GM10266 (cell line): Measurements from ENCODE around the gene CLEC18B.
A peak's percentile ranks its signal among the peaks of the same experiment; 100 is the strongest.
"Not testable (repeated sequence)": the region's sequence is repeated elsewhere in the genome, so short reads cannot be mapped to it uniquely, and the experiment has no call there.

ENCODE experiments used
- DNase-seq: peaks from one replicate; pipeline ENCODE4 v3.0.0; 2012; ENCODE audit errors: extremely low spot score
- TF ChIP-seq, protein P1 (sequence below): IDR thresholded peaks from 2 replicates; pipeline ENCODE4 v1.5.1; 2012; ENCODE audit warnings: mild to moderate bottlenecking, low read depth; ENCODE audit not compliant: control insufficient read depth, insufficient read depth; ENCODE audit errors: missing control alignments

The CLEC18B gene

DNA sequence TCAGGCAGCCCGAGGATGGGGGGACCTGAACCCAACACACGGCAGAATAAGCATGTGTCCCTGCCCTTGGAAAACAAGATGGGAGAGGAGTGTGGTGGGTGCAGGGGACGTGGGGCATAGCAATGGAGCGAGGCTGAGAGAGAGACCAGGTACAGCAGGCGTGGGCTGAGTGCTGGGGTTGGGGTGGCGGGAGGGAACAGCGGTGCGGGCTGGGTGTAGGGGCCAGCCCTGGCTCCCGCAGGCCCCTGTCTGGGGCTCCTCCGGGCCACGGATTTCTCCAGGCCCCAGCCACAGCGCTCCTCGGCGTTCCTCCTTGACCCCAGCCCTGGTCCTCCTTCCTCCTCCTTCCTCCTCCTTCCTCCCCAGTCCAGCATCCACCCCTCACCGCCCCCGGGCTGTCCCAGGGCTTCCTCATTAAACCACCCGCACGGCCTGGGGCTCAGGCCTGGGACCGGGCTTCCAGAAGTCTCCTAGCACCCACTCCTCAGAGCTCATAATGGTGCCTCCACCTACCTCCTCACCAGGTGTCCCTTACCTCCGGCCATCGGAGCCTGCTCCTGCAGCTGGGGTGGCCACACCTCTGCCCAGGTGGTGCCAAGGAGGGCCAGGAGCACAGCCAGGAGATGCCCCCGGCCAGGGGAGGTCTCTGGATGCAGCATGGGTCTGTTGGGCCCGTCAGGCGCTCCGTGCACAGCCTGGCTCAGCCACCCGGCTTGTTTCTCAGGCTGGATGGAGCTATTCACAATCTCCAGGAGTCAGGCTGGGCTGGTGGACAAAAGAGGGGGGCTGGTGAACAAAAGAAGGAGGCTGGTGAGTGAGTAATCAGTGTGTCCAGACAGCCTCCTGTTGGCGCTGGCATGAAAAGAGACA, at the start of gene CLEC18B:
Gene CLEC18B, minus strand, starts transcription at position 867 of the 870 bp plus-strand sequence. Its CDS starts 208 bp downstream, at position 659.
- DNase-seq, result not testable (repeated sequence)

- DNase-seq, result no peak
- TF ChIP-seq, protein P1, sequence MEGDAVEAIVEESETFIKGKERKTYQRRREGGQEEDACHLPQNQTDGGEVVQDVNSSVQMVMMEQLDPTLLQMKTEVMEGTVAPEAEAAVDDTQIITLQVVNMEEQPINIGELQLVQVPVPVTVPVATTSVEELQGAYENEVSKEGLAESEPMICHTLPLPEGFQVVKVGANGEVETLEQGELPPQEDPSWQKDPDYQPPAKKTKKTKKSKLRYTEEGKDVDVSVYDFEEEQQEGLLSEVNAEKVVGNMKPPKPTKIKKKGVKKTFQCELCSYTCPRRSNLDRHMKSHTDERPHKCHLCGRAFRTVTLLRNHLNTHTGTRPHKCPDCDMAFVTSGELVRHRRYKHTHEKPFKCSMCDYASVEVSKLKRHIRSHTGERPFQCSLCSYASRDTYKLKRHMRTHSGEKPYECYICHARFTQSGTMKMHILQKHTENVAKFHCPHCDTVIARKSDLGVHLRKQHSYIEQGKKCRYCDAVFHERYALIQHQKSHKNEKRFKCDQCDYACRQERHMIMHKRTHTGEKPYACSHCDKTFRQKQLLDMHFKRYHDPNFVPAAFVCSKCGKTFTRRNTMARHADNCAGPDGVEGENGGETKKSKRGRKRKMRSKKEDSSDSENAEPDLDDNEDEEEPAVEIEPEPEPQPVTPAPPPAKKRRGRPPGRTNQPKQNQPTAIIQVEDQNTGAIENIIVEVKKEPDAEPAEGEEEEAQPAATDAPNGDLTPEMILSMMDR, result no peak
Measured at GRCh38 chr16:74469946-74470478, 48.7 kb upstream of the CLEC18B start.

DNA sequence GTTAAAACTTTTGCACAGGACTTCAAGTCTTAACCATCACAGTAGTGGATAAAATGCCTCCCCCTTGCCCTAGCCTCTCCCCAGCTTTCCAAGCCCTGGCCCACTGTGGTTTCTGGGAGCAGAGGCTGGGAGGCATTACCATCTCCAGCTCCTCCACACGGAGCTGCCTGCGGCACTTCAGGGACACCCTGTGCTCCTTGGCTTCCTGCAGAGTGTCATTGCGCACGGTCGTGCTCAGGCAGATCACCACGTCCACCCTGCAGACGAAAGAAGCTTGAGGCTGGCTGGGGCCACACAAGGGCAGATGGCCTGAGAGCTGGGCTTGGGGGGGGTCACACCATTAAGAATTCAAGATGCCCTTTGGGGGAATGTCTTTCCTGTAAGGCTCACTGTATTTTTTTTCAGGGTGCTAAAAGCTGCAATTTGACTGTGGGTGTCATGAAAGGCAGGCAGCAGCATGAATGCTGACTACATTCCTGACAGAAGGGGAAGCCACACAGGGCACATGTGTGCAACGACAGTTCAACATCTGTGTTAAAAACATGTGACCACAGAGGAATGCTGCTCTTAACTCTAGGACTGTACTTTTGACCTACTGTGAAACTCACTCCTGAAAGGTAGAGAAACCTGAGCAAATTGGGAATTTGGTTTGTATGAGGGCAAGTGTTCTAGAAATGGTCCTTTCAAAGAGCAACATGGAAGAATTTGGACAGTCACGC, 47.7 kb upstream of the CLEC18B start:
- TF ChIP-seq, protein P1, result no peak

DNA sequence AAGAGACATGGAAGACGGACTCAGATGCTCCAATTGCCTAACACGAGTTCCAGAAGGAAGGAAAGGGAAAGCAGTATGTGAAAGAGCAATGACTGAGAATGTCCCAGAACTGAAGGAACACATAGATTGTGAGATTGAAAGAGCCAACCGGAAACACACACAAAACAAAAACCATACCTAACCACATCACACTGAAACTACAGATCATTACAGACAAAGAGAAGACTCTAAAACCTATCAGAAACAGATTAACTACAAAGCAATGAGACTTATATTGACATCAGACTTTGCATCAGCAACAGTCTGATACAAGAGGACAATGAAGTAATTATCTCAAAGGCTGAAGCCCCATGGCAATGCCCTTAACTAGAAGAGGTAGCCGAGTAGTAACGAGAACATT, 45.6 kb upstream of the CLEC18B start:
- DNase-seq, result peak; percentile 37
- TF ChIP-seq, protein P1, result no peak

More for the DNA sequence above, 47.7 kb upstream of the CLEC18B start:
- DNase-seq, result no peak

GRCh38 chr16:74465851-74466685, 44.8 kb upstream of the CLEC18B start:
- no peak for DNase-seq
- TF ChIP-seq, protein P1, result no peak

- no peak for DNase-seq
- TF ChIP-seq, protein P1, result no peak
Measured at GRCh38 chr16:74465281-74465680, 44.0 kb upstream of the CLEC18B start.

DNA sequence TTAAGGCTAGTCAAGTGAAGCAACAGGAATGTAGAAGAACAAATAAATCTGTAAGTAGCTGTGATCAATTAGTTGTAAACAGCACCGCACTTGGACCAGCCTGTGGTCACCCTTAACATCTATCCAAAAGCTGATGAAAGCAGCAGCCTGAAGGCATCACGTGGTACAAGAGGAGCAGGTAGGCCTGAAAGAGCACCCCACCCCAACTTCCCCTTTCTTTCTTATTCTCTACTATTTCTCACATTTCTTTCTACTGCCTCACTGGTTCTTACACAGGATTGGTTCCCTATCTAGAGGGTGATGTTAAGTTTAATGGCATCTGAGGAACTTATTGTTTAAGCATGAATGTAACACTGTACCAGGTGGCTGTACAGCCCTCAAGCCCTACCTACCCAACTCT, 42.6 kb upstream of the CLEC18B start:
- DNase-seq, result peak; percentile 24
- TF ChIP-seq, protein P1, result no peak
